Measurements from ENCODE around the gene JAML. TPM values are rescaled to one million over a fixed set of nuclear protein-coding genes. Genes with fewer than 3 reads are reported as not detected.

The JAML gene
- total RNA-seq, 6 donors from 2014 or later, result 33.0 to 105 (median 49.5) TPM

- peaks cover 7 to 12% (median 12%) of the 10 kb centered on the region in 4 donors for H3K4me1 ChIP-seq
- peak overlapping the region in 3 of 4 donors; percentile 63 to 74 (median 64) for H3K27ac ChIP-seq
- peaks cover 0 to 2% (median 0%) of the 10 kb centered on the region in 4 donors for H3K27me3 ChIP-seq
- TF ChIP-seq EP300 (IDR thresholded peaks at IDR 0.05) (no peak), POLR2AphosphoS5 (IDR thresholded peaks at IDR 0.05) (no peak), CTCF (IDR thresholded peaks at IDR 0.05) (no peak), POLR2A (IDR thresholded peaks at IDR 0.05) (no peak)
- no peak overlapping the region for H3K4me3 ChIP-seq
- H3K9me3 ChIP-seq, result no peaks in the 10 kb centered on the region
- H3K36me3 ChIP-seq, result peaks cover 0 to 4% (median 0%) of the 10 kb centered on the region in 4 donors
- DNase-seq (no peak), ATAC-seq (ENCODE audit: low FRiP score in 2 of 2) (no peak)
- 94 to 95% methylated on average over 9 of the region's 9 CpGs for WGBS, 2 donors
Measured at GRCh38 chr11:118205606-118206378, 19.0 kb downstream of the JAML start.

- Histone ChIP-seq H3K36me3 (peaks cover 0 to 4% (median 0%) of the 10 kb centered on the region in 4 donors), H3K4me3 (no peak overlapping the region), H3K27me3 (peaks cover 0 to 2% (median 0%) of the 10 kb centered on the region in 4 donors), H3K27ac (no peak overlapping the region), H3K4me1 (peaks cover 13 to 23% (median 18%) of the 10 kb centered on the region in 4 donors), H3K9me3 (no peaks in the 10 kb centered on the region)
- DNase-seq (no peak), ATAC-seq (ENCODE audit: low FRiP score in 2 of 2) (no peak)
- 83 to 86% methylated on average over 7 of the region's 7 CpGs for WGBS, 2 donors
- TF ChIP-seq POLR2A (IDR thresholded peaks at IDR 0.05) (no peak), EP300 (IDR thresholded peaks at IDR 0.05) (no peak), CTCF (IDR thresholded peaks at IDR 0.05) (no peak), POLR2AphosphoS5 (IDR thresholded peaks at IDR 0.05) (peak in 1 of 2 donors; percentile 53)
Measured at GRCh38 chr11:118202599-118203422, 22.0 kb downstream of the JAML start.

GRCh38 chr11:118201966-118202365 is 22.8 kb downstream of the JAML start:
- DNase-seq (no peak), ATAC-seq (ENCODE audit: low FRiP score in 2 of 2) (no peak)
- TF ChIP-seq POLR2AphosphoS5 (IDR thresholded peaks at IDR 0.05), result no peak
- no peak for TF ChIP-seq CTCF (IDR thresholded peaks at IDR 0.05)
- no peak for TF ChIP-seq POLR2A (IDR thresholded peaks at IDR 0.05)
- Histone ChIP-seq H3K9me3 (no peaks in the 10 kb centered on the region), H3K4me1 (peaks cover 9 to 23% (median 16%) of the 10 kb centered on the region in 4 donors), H3K27ac (no peak overlapping the region), H3K36me3 (peaks cover 0 to 4% (median 0%) of the 10 kb centered on the region in 4 donors), H3K27me3 (peaks cover 0 to 2% (median 0%) of the 10 kb centered on the region in 4 donors), H3K4me3 (no peak overlapping the region)
- 86 to 88% methylated on average over 2 of the region's 2 CpGs for WGBS, 2 donors

GRCh38 chr11:118200901-118201680 is 23.7 kb downstream of the JAML start:
- H3K9me3 ChIP-seq, result no peaks in the 10 kb centered on the region
- peaks cover 0 to 4% (median 0%) of the 10 kb centered on the region in 4 donors for H3K36me3 ChIP-seq
- TF ChIP-seq EP300 (IDR thresholded peaks at IDR 0.05), result no peak
- TF ChIP-seq POLR2AphosphoS5 (IDR thresholded peaks at IDR 0.05), result no peak
- TF ChIP-seq CTCF (IDR thresholded peaks at IDR 0.05), result no peak
- TF ChIP-seq POLR2A (IDR thresholded peaks at IDR 0.05), result no peak
- H3K4me3 ChIP-seq, result no peak overlapping the region
- 85 to 87% methylated on average over 9 of the region's 9 CpGs for WGBS, 2 donors
- H3K27ac ChIP-seq, result no peak overlapping the region
- H3K4me1 ChIP-seq, result peaks cover 8 to 15% (median 10%) of the 10 kb centered on the region in 4 donors
- ATAC-seq (ENCODE audit: low FRiP score in 2 of 2) (no peak), DNase-seq (no peak)
- H3K27me3 ChIP-seq, result peaks cover 0 to 2% (median 0%) of the 10 kb centered on the region in 4 donors
